HepG2 (cell line): Measurements from ENCODE around the gene DGKB. TPM values are rescaled to one million over a fixed set of nuclear protein-coding genes. Genes with fewer than 3 reads are reported as not detected.

ENCODE experiments used
- ATAC-seq: fragments of 200-7000 bp; cut with Tn5 transposase; 3 replicates; pipeline ENCODE4 v1.9.1; 2020; ENCODE audit warnings: mild to moderate bottlenecking, moderate library complexity
- BruUV-seq: library from RNA; stranded (reverse); fragments of 400-500 nt; replicated peaks from 2 replicates; lab custom pipeline; 2021; lab: Mats Ljungman, UMichigan
- CTCF ChIA-PET: fragments of 300-600 bp; formaldehyde crosslinking; extraction: SDS; loops from one replicate; lab custom pipeline; 2021; ENCODE audit warnings: low total read pairs, inconsistent platforms, low intra/inter-chr PET ratio; lab: Yijun Ruan, JAX
- POLR2A ChIA-PET: fragments of 350-600 bp; sonication (Branson Sonifier 250); formaldehyde crosslinking; loops from one replicate; lab custom pipeline; 2020; ENCODE audit warnings: antibody characterized with exemption, inconsistent platforms; lab: Yijun Ruan, JAX
- DNase-seq: peaks from one replicate; pipeline ENCODE4 v3.0.0-alpha.2; 2015; ENCODE audit warnings: low spot score
- FAIRE-seq: peaks from 3 replicates; lab custom pipeline; 2011; peaks lifted over from hg19 to GRCh38; lab: Jason Lieb, UNC
- H2AFZ ChIP-seq: one replicate; pipeline ENCODE4 v1.6.1; 2011; ENCODE audit warnings: low read length, inconsistent platforms
- H3K27ac ChIP-seq: fragments of 300-600 bp; 3 replicates; pipeline ENCODE4 v1.8.0; 2011; ENCODE audit warnings: mixed run types, mild to moderate bottlenecking, mixed read lengths, low read length, inconsistent platforms; ENCODE audit not compliant: insufficient read depth; ENCODE audit errors: extremely low read length
- H3K27me3 ChIP-seq, 2 experiments: fragments of 200-600 bp in 1 of 2; 2 replicates in 1 of 2; 3 replicates in 1 of 2; pipeline versions ENCODE4 v1.6.0 to v1.8.0; 2011; ENCODE audit warnings: low read length in 2 of 2, mild to moderate bottlenecking in 2 of 2, moderate library complexity in 2 of 2, inconsistent platforms in 1 of 2; ENCODE audit not compliant: insufficient read depth in 2 of 2, control insufficient read depth in 1 of 2
- H3K36me3 ChIP-seq, 2 experiments: fragments of 200-600 bp in 1 of 2; replicated peaks in 1 of 2; 2 replicates in 1 of 2; 3 replicates in 1 of 2; pipeline versions ENCODE4 v1.5.1 to v1.8.0; 2011; ENCODE audit warnings: low read length in 2 of 2, inconsistent platforms in 1 of 2; ENCODE audit not compliant: insufficient read depth in 2 of 2, control insufficient read depth in 1 of 2
- H3K4me1 ChIP-seq: 2 replicates; pipeline ENCODE4 v1.5.1; 2012; ENCODE audit warnings: low read length, inconsistent platforms; ENCODE audit not compliant: insufficient read depth
- H3K4me2 ChIP-seq: 2 replicates; pipeline ENCODE4 v1.6.0; 2011; ENCODE audit warnings: low read depth, low read length, inconsistent platforms
- H3K4me3 ChIP-seq, 3 experiments: fragments of 200-600 bp in 1 of 3; sonication (generic), shearing (Covaris generic) in 1 of 3; replicated peaks in 1 of 3; 2 replicates each; pipeline ENCODE4 v1.5.1; 2011 to 2016; ENCODE audit warnings: low read length in 3 of 3, inconsistent platforms in 2 of 3, low read depth in 2 of 3, mild to moderate bottlenecking in 2 of 3, control low read depth in 1 of 3, mixed read lengths in 1 of 3; ENCODE audit not compliant: insufficient read depth in 1 of 3
- H3K79me2 ChIP-seq: one replicate; pipeline ENCODE4 v1.6.1; 2011; ENCODE audit warnings: low read length, inconsistent platforms; ENCODE audit not compliant: insufficient read depth
- H3K9ac ChIP-seq: 2 replicates; pipeline ENCODE4 v1.6.0; 2011; ENCODE audit warnings: mild to moderate bottlenecking, low read depth, low read length, inconsistent platforms; ENCODE audit not compliant: insufficient read depth
- H3K9me3 ChIP-seq: 2 replicates; pipeline ENCODE4 v1.5.1; 2012; ENCODE audit warnings: mild to moderate bottlenecking, low read length
- H4K20me1 ChIP-seq: 2 replicates; pipeline ENCODE4 v1.6.0; 2011; ENCODE audit warnings: inconsistent platforms, mild to moderate bottlenecking, low read length, moderate library complexity; ENCODE audit not compliant: insufficient read depth
- PPARG ChIP-seq: conservative IDR thresholded peaks from 2 replicates; pipeline ENCODE4 v1.6.1; 2016; ENCODE audit warnings: missing biosample characterization, missing genetic modification reagents
- RERE ChIP-seq: IDR thresholded peaks from 2 replicates; pipeline ENCODE4 v1.6.1; 2016; ENCODE audit warnings: low read depth, missing genetic modification reagents, missing compliant biosample characterization
- TBX3 ChIP-seq: fragments of 450-650 bp; IDR thresholded peaks from 2 replicates; pipeline ENCODE4 v1.6.1; 2017; ENCODE audit warnings: antibody characterized with exemption, mild to moderate bottlenecking, inconsistent platforms, borderline replicate concordance
- ZNF124 ChIP-seq: sonication (generic); formaldehyde crosslinking; IDR thresholded peaks from 2 replicates; pipeline ENCODE4 v1.4.0; 2020; ENCODE audit warnings: missing genetic modification reagents
- ZNF276 ChIP-seq: sonication (generic); formaldehyde crosslinking; IDR thresholded peaks from 2 replicates; pipeline ENCODE4 v1.4.0; 2020; ENCODE audit warnings: mild to moderate bottlenecking, low read depth, missing genetic modification reagents
- WGBS: methylation state at CpG from one replicate; pipeline ENCODE4 v1.1.6; 2017; ENCODE audit warnings: low lambda C conversion rate; 5-methylcytosine and 5-hydroxymethylcytosine counted together
- in situ Hi-C: cut with HindIII; loops from 2 replicates; pipeline ENCODE4 v1.10.0; 2017; ENCODE audit warnings: low pct_unique_long_range_greater_than_20kb; ENCODE audit not compliant: extremely low pct_ligation_motif_present
- intact Hi-C: fragments of 100-400 bp; cut with micrococcal nuclease; formaldehyde crosslinking; loops from one replicate; pipeline ENCODE4 v1.10.0; 2022; ENCODE audit not compliant: unreplicated experiment
- polyA plus RNA-seq, 8 experiments: library from polyadenylated mRNA; depleted of rRNA in 3 of 8; stranded (reverse) in 7 of 8; unstranded in 1 of 8; fragments of >200 nt; fragmentation: Illumina TruSeq in 4 of 8; extraction: Trizol in 4 of 8; gene quantifications; 2 replicates each; pipeline versions ENCODE4 v1.2.1 to v1.2.3, GENCODE V29; 2011 to 2016; ENCODE audit warnings: low read depth in 4 of 8, missing spikeins in 1 of 8, mixed read lengths in 1 of 8; ENCODE audit not compliant: insufficient read depth in 1 of 8
- total RNA-seq, 5 experiments: library from RNA; depleted of rRNA; stranded (reverse); fragments of >200 nt; fragmentation: Illumina TruSeq; extraction: Trizol; gene quantifications; 2 replicates each; pipeline ENCODE4 v1.2.3, GENCODE V29; 2016; ENCODE audit warnings: low read depth in 1 of 5

Gene DGKB
- total and polyA plus RNA-seq, 2 of the 13 experiments (the other 11 are each of a cell fraction or from before 2014, with no cell fraction given) = not detected

DNA sequence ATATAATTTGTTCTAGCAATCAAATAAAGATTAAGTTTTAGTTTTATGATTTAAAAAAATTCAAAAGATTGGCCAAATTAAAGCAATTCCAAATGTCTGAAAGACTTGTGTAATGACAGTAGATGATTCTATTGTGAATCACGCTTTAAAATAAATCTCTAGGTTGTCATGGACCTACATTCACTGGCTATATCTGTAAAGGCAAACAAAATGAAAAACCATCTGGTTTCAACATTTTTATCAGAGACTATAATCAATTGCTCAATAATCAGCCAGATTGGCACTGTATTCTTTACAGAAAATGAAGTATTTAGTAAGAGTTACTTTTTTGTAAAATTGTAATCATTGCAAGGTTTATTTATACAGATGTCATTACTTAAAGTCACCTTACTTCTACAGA, 60.7 kb downstream of the DGKB start (continued):
- TF ChIP-seq RERE (CRISPR knock-in tag) (no peak), PPARG (CRISPR knock-in tag) (no peak)
- TF ChIP-seq, all 625 proteins: peak for 0

- no peak overlapping the region for H2AFZ ChIP-seq
- no peaks in the 10 kb centered on the region for H3K27me3 ChIP-seq
- H3K27ac ChIP-seq = no peak overlapping the region
- in situ Hi-C loops (no loop called here), intact Hi-C loops (no loop called here)
- H4K20me1 ChIP-seq = no peaks in the 10 kb centered on the region
- CTCF ChIA-PET = no interaction called here
- no peak overlapping the region for H3K4me2 ChIP-seq
- peaks cover 23% of the 10 kb centered on the region for H3K9me3 ChIP-seq
- H3K79me2 ChIP-seq = no peaks in the 10 kb centered on the region
- ATAC-seq (no peak), DNase-seq (no peak), FAIRE-seq (no peak)
- H3K4me1 ChIP-seq = no peaks in the 10 kb centered on the region
- WGBS = 69% methylated on average over 2 of the region's 2 CpGs
- TF ChIP-seq ZNF276 (CRISPR knock-in tag) = no peak
- no peak for TF ChIP-seq ZNF124 (CRISPR knock-in tag)
- TF ChIP-seq TBX3 = no peak
- TF ChIP-seq, all 625 proteins: peak for 0
- H3K9ac ChIP-seq = no peak overlapping the region
- no TSS peak for BruUV-seq
- no peak overlapping the region for H3K4me3 ChIP-seq
- no peaks in the 10 kb centered on the region for H3K36me3 ChIP-seq
- POLR2A ChIA-PET = no interaction called here
Measured at GRCh38 chr7:14841086-14841485, 61.5 kb downstream of the DGKB start.
